22Rv1 (cell line): ENCODE measurements around the gene ZKSCAN1.

Experiments
- ZFX ChIP-seq: fragments of 450-650 bp; IDR thresholded peaks from 2 replicates; pipeline ENCODE4 v1.6.1; 2017; ENCODE audit warnings: antibody characterized with exemption, borderline replicate concordance
- TF ChIP-seq, protein P1 (sequence below): fragments of 450-650 bp; IDR thresholded peaks from 2 replicates; pipeline ENCODE4 v1.5.1; 2017; ENCODE audit warnings: mild to moderate bottlenecking

DNA sequence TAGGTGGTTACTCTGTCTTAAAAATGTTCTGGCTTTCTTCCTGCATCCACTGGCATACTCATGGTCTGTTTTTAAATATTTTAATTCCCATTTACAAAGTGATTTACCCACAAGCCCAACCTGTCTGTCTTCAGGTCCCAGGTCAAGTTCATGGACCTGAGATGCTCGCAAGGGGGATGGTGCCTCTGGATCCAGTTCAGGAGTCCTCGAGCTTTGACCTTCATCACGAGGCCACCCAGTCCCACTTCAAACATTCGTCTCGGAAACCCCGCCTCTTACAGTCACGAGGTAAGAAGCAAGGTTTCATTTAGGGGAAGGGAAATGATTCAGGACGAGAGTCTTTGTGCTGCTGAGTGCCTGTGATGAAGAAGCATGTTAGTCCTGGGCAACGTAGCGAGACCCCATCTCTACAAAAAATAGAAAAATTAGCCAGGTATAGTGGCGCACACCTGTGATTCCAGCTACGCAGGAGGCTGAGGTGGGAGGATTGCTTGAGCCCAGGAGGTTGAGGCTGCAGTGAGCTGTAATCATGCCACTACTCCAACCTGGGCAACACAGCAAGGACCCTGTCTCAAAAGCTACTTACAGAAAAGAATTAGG, 8.7 kb downstream of the ZKSCAN1 start:
- TF ChIP-seq, protein P1, sequence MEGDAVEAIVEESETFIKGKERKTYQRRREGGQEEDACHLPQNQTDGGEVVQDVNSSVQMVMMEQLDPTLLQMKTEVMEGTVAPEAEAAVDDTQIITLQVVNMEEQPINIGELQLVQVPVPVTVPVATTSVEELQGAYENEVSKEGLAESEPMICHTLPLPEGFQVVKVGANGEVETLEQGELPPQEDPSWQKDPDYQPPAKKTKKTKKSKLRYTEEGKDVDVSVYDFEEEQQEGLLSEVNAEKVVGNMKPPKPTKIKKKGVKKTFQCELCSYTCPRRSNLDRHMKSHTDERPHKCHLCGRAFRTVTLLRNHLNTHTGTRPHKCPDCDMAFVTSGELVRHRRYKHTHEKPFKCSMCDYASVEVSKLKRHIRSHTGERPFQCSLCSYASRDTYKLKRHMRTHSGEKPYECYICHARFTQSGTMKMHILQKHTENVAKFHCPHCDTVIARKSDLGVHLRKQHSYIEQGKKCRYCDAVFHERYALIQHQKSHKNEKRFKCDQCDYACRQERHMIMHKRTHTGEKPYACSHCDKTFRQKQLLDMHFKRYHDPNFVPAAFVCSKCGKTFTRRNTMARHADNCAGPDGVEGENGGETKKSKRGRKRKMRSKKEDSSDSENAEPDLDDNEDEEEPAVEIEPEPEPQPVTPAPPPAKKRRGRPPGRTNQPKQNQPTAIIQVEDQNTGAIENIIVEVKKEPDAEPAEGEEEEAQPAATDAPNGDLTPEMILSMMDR, result no peak
- no peak for TF ChIP-seq ZFX
